ENCODE data around the gene HOXC10.

HOXC10 gene

DNA sequence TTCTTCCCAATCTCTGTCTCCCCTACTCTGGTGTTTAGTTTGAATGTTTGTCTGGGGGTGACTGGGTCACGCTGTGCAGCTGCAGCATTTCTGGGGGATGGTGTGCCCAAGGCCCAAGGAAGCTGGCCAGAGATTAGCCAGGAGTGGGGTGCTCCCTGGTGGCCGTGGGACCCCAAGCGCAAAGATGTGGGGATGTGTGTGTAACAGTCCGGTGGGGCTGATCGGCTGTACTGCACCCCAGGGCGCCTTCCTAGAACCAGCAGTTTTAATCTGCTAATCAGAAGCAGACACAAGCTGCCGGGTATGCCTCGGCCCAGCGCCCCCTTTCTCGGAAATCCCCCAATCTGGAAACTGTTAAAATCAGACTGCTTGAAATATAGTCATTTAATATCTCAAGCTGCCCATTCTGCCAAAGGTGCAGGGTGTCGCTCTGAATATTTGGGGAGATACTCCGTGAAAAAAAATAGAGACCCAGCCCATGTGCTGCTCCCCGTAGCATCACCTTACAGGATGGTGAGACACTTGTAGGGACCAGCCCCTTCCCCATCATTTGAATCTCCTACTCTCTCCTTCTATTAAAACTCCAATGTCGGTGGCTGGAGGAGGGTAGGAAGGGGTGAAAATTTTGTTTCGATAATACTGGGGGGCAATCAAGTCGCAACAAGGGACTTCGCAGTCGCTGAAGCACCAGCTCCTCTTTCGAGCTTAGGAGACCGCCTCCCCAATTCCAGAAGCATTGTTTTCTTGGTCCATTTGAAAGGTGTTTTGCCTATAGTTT, 19.3 kb downstream of the HOXC10 start:
- no peak for DNase-seq (ENCODE audit: low read depth)

DNA sequence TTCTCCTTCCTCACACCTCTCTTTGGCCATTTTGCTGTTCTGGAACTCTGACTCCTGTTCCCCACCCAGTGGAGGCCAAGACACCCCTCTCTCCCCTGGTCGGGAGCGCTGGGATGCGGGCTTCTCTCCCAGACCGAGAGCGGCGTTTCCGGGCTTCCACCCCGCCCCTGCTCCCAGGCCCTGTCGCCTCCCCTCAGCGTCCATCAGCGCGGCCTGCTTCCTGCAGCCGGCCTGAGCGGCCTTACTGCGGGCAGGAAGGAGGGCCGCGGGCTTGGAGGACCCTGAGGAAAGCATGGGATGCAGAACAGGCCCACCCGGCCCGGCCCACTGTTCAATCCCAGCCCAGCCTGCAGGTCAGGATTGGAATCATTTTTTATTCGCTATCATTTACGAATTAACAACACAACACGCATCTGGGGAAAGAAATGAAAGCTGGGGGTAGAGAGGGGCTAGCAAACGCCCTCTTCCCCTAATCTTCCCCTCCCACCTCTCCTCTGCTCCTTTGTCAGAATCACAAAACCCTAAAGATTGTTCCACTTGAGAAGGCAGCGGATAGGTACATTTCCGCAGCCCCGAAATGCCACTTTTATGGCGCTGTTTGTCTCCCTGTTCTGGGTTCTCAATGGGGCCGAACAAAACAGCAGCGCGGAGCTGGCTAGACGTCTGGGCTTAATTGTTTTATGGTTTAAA, 20.0 kb downstream of the HOXC10 start:
- DNase-seq (ENCODE audit: low read depth) = no peak

DNA sequence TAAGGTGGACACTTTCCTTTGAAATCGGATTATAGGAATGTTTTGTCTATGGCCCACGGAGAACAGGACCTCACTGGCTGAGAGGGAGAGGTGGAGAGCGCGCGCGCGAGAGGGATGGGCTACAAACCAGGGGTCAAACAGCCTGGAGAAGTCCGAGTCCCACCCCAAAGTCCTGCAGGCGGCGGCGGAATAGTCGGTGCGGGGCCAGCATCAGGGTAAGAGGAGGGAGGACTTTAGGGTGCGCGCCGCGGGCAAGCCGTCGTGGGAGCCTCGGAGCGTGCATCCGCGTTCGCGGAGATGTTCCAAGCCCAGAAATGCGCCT, 20.5 kb downstream of the HOXC10 start:
- DNase-seq (ENCODE audit: low read depth) = no peak

DNA sequence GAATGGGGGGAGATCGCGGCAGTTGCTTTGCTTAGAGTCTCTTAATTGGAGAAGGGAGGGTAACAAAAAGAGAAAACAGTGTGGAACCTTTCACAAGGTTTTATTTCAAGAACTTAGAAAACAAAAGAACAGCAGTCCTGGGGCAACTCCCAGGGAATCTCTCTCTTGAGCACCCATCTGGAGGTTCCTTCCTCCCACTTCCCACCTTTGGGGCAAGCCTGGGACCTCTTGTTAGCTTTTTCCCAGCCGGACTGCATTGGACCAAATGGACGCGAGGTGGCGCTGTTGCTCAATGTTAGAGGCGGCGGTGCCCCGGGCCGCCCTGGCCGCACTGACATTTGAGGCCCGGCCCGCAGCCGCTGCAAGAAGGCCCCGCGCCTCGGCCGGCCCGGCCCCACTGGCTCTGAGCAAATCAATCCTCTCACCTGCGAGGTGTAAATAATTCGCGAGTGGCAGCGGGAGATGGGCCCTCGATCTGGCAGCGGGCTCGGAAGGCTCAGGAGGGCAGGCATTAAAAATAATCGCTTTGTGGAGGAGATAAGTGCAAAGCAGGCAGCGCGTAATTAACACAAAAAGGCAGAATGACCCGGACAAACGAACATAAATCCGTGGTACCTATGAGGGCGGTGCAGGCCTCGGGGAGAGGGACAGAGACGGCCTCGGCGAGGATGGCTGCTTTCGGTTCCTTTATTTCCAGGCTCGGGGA, 21.1 kb downstream of the HOXC10 start:
- peak; percentile 76 for DNase-seq (ENCODE audit: low read depth)

DNA sequence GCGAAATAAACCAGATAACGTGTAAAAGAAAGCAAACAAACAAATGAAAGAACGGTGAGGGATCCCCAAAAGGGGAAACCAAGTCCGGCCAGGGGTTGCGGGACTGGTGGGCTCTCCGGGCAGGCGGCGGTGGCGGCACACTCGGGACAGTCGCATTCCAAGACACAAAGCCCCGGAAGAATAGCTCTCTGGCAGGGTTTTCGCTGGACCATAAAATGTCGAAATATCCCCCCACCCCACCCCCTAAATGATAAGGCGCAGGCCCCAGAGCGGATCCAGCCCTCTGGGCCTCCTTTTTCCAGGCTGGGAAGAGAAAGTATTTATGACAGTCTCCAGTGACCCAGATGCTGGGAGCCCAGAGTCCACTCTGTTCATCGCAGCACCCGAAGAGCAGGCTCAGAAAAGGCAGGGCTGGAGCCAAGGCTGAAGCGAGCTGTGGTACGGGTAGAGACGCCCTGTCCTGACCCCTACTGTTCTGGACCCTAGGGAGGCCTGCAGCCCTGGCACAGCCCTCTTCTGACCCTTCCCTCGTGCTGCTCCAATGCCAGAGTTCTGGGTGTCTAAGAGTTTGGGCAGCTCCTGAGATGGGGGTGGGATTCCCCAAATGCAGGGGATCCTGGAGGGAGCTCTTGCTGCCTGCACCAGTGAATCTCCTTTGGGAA, 21.7 kb downstream of the HOXC10 start:
- no peak for DNase-seq (ENCODE audit: low read depth)

DNA sequence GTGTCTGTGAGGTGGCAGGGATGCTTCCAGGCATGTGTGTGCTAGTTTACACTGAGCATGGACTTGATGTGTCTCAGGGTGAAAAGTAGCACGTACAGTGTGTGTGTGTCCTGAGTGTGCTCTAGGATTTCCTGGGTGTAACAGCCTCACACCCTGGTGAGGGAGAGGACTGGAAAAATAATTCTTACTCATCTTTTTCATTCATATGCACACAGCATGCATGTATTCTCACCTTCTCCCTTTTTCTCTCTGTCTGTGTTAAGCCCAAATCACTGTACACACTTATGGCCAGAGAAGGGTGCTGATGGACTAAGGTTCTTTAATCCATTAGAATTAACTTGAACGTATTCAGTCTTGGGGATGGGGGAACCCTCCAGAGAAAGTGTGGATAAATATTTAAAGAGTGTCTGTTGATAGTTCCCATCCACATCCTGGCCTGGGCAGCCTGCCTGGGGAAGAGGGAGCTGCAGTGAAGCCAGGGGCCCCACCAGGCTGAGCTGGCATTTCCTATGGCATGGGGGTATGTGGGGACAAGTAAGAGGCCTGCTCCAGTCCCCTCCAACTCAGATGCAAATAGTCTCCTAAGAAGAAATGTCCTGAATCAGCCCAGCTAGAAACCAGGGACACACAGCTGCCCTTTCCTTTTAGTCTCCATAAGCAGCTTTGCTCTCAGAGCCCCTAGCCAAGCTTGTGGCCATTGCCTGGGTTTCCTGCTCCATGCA, 22.8 kb downstream of the HOXC10 start:
- no peak for DNase-seq (ENCODE audit: low read depth)

DNA sequence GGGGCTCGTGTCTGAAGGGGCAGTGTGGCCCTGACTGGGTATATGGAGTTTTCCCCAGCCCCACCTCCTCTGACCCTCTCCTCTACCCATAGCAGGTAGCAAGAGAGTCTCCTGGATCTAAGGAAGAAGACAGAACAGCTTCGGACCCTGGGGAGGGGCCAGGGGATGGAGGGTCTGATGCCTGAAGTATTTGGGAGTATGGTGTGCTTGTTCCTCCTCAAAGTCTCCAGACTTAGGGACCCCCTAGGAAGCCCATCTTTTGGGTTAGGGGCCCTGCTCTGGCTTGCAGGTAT, 23.3 kb downstream of the HOXC10 start:
- DNase-seq (ENCODE audit: low read depth) = no peak

DNA sequence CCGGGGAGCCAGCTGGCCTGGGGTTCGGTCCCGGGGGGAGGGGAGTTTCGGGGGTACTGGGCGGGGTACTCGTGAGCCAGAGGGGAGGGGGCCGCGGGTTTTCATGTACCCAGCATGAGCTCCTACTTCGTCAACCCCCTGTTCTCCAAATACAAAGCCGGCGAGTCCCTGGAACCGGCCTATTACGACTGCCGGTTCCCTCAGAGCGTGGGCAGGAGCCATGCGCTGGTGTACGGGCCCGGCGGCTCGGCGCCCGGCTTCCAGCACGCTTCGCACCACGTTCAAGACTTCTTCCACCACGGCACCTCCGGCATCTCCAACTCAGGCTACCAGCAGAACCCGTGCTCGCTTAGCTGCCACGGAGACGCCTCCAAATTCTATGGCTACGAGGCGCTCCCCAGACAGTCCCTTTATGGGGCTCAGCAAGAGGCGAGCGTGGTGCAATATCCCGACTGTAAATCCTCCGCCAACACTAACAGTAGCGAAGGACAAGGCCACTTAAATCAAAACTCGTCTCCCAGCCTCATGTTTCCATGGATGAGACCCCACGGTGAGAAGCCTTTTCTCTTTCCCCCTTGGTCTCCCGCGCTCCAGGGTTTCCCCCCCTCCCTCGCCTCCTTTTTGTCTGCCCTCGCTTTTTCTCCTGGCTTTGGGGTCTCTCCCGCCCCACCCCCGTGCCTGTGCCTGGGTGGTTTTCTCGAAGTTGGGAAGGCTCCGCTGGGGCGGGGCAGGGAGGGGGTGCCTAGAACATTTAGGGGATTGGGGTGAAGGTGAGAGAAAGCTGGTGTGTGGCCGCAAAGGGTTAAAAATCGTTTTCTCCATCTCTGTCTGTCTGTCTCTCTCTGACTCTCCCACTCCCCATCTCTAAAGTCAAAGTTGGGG, 24.5 kb downstream of the HOXC10 start:
- no peak for DNase-seq (ENCODE audit: low read depth)

DNA sequence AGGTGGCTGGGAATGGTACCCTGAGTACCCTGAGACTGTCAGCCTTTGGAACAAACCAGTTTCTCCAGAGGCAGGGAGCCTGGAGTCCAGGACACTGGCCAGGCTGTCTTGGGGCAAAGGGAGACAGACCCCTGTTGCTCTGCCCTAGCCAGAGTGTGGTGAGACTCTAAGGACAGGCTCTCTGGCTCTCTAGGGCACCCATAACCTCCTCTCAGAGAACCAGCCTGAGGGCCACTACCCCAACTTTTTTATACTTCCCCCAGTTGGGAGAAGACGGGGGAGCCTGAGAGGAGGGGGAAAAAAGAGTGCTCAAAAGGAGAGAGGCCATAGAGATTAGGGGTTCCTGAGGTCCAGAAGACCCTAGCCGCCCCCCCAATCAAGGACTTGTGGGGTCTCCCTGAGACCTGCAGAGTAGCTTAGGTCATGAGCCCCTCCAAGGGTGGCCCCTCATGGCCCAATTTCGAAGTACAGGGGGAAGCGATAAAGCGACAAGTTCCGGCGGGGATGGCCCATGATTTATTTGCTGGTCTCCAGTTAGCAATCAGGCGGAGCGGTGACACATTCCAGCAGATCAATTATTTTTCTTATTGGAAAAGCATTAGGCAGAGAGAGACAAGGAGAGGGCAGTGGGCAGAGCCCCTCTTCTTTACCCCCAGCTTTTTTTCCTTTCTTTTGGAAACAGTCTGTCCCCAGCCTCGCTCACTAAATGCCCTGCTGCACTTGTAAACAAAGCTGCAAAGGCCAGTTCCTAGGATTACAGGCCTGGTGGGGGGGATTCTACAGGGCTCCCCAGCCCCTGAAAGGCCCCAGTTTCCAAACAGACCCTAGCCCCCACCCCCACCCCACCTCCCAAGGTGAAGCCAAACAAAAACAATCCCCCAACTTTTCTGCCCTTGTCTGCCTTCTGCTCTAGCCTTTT, 25.4 kb downstream of the HOXC10 start:
- no peak for DNase-seq (ENCODE audit: low read depth)

DNA sequence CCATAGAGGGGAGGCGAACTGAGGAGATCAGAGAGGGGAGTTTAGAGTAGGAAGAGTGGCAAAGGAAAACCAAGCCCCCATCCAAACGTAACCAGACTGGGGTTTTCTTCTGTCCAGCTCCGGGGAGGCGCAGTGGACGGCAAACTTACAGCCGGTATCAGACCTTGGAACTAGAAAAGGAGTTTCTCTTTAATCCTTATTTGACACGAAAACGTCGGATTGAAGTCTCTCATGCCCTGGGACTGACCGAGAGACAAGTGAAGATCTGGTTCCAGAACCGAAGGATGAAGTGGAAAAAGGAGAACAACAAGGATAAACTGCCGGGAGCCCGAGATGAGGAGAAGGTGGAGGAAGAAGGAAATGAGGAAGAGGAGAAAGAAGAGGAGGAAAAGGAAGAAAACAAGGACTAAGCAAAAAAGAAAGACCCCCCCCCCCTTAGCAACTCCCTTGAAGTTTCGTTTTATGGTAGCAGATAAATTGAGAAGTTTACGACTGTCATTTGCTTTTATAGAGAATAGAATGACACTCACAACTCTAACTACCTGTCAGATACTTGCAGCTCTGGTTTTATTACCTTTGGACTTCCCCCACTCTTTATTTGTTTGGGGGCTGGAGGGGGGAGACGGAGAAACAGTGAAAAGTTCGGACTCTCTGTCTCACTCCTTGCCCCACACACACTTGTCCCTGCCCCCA, 26.2 kb downstream of the HOXC10 start:
- DNase-seq (ENCODE audit: low read depth) = no peak

DNA sequence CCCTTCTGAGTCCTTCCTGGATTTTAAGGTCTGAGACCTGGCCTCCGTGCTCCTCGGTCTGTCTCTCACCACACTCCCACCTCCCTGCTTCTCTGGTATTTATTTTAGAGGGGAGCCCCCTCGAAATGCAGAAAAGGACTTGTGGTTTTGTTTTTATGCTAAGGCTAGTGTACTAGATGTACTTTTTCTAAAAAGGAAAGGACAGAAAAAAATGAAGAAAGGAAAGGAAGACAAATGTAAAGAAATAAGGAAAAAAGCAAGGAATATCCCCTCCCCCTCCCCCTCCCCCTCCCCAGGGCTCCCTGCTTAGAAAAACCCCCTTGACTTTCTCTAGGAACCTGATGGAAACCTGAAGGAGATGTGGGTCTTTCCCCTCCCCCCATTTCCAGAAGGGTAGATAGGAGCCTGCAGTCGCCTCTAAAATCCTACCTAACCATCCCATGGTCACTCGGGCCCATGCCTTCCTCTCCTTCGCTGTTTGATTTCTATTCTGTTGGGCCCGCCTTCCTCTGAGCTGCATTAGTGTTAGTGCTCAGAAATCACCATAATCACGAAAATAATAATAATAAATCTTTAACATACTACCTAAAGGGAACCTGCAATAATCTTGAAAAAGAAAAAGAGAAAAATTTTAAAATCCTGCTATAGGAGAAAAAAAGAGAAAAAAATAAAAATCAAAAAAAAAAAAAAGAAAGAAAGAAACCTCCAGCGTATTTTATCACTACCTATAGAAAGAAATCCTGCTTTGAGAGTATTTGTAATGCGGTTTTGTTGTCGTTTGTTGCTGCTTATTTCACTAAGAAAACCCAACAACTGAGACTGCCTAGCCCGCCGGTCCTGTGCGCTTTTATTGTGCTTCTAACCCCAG, 27.0 kb downstream of the HOXC10 start:
- no peak for DNase-seq (ENCODE audit: low read depth)

DNA sequence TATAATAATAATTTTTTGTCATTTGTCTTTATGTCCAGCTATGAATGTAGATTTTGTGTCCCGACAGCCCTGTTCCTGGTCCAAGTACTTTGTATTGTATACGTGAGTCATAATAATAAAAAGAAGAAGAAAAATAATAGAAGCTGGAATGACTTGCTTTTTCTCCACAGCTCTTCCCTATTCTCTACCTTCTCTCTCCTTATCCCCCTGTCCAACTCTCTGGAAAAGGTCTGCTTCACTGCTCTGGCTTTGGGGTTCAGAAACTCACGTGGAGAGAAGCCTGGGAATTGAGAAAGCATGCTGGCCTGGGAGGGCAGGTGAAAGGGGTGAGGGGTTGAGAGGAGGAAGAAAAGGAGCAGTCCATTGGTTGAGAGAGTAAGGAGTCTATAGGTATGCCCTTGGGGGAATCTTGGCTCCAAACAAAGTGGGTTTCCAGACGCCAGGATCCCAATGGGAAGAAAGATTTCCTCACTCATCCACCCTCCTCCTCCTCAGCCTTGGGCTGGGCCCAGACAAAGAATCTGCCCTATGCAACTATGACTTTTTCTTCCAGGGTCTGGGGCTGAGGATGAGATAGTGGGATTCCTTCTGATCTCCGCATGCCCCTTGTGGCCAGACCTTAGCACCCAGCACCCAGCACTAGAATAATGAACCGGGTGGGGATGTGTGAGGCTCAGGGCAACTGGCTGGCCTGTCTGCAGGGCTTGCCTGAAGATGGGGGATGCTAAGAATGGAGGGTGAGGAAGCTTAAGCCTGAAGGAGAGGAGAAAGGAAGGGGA, 27.9 kb downstream of the HOXC10 start:
- no peak for DNase-seq (ENCODE audit: low read depth)

DNA sequence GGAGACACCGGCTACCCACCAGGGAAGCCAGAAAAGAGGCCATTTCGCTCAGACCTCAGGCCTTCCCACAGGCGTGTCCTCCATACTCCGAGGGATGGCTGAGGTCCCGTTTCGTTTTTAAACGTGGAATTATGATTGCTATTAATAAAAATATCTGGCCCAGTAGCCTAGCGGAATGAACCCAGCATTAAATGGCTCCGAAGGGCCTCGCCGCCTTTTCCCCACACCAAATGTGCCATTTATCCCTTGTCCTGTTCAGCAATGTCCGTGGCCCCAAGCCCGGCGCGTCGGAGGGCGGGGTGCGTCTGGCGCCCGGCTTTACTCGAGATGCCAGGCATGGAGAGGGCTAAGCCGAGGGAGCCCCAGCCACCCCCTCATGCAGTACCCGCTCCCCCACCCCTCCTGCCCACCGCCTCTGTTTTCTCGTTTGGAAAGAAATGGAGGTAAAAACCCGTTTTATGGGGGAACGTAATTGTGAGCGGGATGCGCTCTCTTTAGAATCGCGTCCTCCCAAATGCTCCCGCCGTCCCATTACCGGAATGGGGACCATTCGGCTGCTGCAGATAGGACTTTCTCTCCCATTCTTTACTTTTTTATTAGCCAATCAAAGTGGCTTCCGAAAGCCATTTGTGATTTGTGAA, 29.6 kb downstream of the HOXC10 start:
- no peak for DNase-seq (ENCODE audit: low read depth)

DNA sequence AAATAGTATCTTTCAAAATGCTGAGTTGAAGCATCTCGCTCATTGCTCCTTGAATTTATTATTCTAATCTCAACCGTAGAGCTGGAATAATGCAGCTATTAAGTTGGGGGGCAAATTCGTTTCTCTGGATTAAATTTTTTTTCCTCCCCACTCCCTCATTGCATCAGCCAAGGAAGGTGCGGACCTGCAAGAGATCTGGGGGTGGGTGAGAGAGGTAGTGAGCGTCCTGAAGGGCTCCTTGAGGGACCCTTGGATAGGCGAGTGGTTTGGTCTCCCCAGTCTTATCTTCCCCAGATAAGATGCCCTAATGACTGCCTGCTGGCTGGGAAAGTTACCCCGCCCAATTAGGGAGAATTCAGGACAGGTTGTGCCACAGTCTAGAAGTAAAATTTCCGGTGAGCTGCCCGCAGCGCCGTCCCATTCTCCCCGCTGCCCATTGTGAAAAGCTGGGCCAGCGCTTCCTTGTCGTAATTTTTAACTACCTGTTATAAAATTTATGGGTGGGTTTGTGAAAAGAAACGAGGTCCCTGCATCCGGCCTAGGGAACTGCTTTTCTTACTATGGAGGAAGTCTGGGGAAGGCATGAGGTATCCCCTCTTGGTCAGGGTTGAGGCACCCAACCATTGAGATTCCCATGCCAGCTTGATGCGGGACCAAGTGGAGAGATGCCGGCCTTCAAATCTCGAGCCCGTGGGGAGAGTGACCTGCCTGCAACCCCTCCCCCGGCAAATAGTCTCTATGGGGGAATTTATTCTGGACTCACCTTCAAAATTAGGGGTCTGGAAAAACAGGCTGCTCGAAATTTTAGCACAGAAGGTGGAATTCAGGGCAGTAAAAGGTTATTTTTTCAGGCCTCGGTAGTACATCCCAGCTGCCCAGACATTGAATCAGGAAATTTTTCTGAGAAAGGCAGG, 30.3 kb downstream of the HOXC10 start:
- no peak for DNase-seq (ENCODE audit: low read depth)

DNA sequence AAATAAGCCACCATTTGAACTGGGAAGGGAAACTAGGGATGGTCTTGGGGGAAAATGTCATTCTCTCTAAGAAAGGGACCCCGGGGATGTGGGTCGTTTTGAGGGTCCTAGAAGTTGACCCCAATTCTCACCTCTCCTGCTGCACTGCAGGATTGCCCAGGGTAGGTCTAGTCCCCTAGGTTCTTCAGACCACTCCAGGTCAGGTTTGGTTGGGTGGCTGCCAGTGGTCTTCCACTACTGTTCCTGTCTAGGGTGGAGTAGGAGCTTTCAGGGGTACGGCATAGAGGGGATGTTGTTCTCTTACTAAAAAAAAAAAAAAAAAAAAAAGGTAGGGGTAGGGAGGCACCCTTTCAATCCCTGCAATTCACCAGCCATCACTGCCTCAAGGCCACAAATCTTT, 31.1 kb downstream of the HOXC10 start:
- no peak for DNase-seq (ENCODE audit: low read depth)

DNA sequence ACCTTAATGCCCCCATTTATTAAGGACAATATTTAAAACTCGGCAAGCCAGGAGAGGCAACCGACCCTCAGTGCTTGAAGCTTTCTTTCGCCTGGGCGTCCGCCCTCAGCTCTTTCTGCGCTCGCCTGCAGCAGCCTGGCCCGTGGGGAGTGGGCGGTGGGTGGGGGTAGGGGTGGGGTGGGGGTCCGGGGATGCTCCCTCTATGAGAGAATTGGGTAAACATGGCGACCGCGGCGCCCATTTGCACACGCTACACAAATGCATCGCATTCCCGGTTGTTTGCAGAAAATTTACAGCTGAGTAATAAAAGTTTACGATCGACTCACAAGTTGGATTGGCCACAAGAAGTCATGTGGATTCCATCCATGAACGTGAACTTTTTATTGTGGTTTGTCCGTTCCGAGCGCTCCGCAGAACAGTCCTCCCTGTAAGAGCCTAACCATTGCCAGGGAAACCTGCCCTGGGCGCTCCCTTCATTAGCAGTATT, 31.6 kb downstream of the HOXC10 start:
- DNase-seq (ENCODE audit: low read depth) = no peak

Measured in activated T-cell treated with anti-CD3 and anti-CD28 coated beads for 24 hours (primary cell).